GM19193 (cell line): ENCODE data around the gene RPL32.
A peak's percentile ranks its signal among the peaks of the same experiment; 100 is the strongest.

Source experiments
- POLR2A ChIP-seq: IDR thresholded peaks from 4 replicates; pipeline ENCODE4 v1.6.1; 2011; ENCODE audit not compliant: insufficient read depth, insufficient read length; ENCODE audit errors: extremely low read depth

The RPL32 gene

DNA sequence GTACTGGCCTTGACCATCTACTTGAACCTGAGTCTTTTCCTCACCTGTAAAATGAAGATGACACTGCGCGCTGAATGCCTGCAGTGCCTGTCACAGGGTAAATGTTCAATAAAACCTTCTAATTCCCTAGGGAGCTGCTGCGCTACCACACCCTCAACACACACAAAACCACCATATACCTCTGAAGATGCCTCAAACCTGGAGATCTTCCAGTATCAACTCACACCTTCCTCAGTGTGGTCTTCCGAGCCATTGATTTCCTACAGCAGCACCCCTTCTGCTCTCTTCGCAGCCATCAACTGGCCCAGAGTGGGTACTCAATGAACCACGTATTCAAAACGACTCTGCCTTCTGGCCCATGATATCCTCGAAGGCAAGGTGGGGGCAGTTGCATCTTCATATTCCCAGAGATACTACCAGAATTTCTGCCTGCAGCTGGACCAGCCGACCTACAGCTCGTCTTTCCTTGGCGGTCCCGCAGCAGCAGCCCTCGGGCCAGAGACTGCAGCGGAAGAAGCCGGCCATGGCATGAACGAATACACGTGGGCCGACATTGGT is 695 bp downstream of the RPL32 start:
- no peak for TF ChIP-seq POLR2A

DNA sequence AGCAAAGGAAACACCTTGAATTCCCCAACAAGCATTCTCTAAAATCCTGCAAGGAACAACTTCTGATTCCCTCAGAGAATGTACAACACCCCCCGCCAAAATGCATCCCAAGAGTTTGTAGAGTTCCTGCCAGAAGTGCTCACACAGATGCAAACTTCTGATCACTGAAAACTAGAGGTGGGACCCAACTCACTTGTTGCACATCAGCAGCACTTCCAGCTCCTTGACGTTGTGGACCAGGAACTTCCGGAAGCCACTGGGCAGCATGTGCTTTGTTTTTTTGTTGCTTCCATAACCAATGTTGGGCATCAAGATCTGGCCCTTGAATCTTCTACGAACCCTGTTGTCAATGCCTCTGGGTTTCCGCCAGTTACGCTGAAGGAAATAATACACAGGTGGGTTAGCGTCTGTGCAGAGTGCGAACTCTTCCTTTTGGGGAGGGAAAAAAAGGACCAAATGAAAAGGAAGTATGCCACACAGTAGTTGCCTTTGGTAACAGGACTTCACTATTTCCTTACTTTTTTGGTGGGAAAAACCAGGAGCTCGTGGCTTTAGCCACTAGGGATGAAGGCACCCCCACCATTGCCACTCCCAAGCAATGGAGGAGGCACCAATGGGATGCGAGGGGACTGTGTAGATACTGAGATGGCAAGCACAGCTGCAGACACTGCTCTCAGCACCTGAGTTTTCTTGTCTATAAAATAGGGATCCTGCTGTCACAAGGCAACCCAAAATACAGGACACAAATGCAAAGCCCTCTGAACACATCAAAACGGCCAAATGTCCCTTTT is 2.0 kb downstream of the RPL32 start:
- no peak for TF ChIP-seq POLR2A

DNA sequence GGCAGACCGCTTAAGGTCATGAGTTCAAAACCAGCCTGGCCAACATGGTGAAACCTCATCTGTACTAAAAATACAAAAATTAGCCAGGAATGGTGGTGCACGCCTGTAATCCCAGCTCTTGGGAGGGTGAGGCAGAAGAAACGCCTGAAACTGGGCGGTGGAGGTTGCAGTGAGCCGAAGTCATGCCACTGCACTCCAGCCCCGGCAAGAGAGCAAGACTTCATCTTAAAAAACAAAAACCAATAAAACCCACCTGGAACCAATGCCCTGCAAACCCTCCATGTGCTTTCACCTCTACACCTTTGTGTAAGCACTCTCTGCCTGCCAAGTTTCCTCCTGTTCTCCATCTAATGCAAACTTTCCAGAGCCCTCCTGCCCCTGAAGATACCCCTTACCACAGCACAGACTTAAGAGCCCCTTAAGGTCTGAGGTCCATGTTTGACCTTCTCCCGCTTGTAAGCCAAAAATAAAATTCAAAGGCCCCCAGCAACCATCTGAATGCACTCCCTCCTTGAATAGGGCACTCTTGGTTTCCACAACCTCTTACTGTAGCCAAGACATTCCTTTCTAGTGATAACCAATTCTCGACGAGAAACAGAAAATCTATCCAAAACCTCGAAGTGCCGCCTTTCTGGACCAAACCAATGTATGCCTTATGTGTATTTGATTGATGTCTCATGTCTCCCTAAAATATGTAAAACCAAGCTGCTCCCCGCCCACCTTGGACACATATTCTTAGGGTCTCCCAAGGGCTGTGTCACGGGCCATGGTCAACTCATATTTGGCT is 3.0 kb downstream of the RPL32 start:
- TF ChIP-seq POLR2A: peak; percentile 18

DNA sequence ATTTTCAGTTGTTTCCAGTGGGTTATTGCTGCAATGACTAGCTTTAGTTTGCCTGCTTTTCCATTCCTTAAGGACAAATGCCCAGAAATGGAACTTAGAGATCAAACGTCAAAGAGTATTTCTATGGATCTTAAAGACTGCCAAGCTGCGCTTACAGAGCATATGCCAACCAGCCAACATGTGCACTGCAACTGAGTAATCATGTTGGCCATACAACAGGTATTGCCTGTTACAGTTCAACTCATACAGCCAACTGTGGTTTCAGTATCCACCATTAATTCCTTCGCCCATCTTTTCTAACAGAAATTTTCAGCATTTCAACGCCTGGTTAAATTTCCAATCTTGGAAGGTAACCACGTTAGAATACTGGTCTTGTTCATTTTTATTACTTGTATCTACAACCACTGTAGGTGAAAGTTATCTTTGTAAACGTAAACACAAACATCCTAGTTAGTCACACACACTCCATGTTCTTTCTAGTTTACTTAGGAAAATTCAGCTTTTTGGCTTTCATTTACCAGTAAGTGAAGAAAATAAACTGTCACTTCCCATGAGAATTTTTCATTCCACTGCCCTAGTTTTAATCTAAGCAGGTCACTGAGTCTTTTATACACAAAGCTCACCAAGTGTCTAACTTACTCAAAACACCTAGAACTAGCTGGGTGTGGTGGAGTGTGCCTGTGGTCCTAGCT is 3.9 kb downstream of the RPL32 start:
- no peak for TF ChIP-seq POLR2A

DNA sequence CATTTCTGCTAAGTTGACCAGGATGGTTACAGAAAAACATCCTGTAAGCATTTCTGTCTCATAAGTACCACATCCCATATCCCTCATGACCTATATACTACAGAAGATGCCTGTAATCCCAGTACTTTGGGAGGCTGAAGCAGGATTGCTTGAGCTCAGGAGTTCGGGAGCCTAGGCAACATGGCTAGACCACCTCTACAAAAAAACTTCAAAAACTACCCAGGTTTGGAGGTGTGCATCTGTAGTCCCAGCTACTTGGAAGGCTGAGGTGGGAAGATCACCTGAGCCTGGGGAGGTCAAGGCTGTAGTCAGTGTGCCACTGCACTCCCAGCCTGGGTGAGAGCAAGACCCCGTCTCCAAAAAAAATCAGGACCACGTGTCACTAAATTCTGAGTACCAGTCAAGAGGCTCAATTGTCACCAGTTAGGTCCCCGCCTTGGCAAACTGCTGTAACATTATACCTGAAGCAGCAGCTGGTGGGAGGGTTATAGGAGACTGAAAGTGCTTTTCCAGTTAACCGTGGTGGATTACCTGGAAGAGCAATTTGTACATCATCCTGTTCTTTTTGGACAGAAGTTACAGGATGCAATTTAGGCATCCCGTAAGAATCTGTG is 6.2 kb downstream of the RPL32 start:
- no peak for TF ChIP-seq POLR2A

DNA sequence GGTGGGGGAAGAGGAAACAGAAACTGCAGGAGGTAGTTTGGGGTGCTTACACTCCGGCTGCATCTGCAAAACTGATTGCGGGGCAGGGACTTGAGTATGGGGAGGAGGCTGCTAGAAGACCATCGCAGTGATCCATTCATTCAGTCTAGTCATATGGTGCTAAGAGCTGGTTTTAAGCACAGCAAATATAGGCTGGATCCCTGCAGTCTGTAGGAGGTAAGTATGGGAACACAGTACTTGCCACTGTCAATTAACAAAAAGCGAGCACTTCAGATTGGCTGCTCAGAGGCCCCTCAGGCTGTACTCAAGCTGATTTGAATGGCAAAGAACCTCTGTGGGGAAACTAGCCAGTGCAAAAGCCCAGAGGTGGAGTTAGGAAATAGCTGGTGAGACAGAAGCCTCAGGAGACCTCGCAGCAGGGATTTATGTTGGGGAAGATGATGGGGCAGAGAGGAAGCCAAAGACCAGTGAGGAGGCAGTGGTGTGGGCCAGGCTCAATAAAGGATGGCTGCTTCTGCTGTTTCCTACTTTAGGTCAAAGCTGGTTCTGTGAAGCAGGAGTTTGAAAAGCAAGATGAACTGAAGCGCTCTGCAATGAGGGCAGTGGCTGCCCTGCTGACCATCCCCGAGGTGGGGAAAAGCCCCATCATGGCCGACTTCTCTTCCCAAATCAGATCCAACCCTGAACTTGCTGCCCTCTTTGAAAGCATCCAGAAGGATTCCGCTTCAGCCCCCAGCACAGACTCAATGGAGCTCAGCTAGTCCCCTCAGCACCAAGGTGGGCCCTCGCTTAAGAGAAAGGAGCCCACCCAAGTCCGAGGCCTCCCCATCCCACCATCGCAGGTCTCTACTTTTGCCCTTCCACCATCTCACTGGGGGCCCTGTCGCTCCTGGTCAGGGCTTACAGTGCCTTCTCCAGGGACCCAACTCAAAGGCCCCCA is 7.9 kb downstream of the RPL32 start:
- peak; percentile 17 for TF ChIP-seq POLR2A

DNA sequence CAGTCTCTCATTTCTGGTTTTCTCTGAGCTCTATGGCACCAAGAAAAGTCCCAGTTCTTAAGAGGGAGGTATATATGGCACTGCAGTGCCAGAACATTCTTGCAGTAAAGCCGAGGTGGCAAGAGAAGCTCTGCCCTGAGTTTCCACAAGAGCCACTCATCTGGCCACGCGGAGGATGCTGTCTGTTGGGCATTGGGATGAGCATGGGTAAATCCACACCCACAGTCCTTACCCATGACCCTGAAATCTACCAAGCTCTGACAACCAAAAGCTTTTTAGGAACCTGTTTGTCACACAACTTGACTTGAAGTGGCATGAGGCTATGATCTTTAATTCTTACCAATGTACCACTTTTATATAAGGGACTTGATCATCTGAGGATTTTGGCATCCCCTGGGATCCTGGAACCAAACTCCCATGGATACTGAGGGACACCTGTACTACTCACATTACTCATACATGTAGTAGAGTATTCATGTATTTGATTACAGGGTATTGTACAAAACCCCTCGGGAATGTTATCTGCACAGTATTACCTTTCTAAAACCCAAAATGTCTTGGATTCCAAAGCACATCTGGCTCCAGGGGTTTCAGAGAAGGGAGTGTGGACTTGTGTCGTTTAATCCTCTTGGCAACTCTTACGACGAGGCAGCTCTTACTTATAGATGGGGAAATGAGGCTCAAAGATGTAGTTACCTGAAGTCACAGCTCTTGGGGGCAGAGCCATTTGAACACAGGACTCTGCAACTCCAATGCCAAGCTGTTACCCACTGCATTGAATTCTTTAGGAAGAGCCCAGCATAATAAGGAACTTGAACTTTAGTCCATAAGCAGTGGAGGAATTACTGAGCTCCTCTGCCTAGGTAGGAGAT is 8.8 kb downstream of the RPL32 start:
- TF ChIP-seq POLR2A: no peak

DNA sequence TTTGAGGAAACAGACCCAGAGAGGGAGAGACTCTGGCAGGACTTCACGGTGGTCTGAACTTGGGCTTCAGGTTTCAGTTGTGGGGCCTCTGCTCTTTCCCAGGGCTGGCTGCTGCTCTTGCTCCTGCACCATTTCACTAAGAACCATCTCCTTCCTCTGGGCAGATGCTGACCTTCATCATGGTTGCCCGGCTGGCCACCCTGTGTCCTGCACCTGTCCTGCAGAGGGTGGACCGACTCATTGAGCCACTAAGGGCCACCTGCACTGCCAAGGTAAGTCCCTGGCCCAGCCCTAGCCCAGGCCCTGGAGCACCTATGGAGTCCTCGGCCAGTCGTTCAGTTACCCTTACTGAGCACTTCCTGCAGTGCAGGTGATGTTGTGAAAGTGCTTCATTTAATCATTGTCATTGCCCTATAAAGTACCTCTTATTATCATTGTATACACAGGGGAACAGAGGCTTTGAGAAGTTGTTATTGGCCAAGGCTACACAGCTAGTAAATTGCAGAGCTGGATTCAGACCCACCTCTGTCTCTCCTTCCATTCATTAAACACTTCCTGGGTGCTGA is 10.0 kb downstream of the RPL32 start:
- TF ChIP-seq POLR2A: no peak

DNA sequence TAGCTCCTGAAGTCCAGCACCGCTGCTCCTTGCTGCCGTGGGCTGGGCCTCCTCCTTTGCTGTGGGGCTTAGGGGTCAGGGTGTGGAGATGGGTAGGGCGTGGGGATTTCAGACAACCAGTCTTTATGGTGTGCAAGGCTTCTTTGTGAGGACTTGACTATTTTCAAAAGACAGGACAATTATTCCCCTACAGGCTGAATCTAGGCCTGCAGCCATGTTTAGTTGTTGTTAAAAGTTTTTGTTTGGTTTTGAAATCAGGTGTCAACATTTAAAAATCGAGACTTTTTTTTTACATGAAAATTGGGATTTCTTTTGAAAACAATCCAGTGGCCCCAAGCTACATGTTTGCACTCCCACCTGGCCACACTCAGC is 10.6 kb downstream of the RPL32 start:
- TF ChIP-seq POLR2A: no peak

DNA sequence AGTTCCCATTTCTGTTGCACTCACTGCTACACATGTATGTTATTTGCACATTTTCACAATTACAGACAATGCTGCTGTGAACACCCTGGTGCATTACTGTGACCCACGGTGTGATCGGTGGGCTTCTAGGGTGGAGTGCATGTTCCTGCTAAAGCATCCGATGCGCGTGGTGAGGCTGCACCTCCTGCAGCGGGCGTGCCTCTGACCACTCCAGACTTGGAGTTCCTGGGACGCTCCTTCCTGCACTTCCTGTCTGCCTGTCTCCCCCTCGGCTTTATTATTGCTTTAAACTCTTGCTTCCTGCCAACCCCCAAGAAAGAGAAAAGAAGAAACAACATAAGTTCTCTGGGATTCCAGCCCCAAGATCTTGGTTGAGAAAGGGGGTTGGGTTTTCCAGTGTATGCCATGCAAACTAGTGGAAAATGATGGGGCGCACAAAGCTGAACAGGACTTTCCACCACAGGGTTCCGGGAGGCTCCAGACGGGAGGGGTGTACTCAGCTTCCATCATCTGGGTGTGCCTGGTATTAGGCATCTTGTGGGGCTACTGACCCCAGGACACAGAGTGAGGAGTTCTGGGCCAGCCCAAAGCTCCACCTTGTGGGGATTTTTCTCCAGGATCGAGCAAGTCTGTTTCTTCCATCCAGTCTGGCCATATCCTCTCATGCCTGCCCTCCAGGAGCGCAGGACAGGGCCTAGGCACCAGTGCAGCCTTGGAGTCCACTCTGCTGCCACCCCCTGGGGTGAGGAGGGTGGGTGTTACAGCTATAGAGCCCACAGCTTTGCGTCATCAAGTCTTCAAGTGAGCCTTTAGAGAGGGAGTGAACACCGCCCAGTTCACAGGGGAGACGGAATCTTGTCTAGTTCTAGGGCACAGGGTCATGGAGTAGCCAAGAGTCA is 11.2 kb downstream of the RPL32 start:
- TF ChIP-seq POLR2A: no peak

DNA sequence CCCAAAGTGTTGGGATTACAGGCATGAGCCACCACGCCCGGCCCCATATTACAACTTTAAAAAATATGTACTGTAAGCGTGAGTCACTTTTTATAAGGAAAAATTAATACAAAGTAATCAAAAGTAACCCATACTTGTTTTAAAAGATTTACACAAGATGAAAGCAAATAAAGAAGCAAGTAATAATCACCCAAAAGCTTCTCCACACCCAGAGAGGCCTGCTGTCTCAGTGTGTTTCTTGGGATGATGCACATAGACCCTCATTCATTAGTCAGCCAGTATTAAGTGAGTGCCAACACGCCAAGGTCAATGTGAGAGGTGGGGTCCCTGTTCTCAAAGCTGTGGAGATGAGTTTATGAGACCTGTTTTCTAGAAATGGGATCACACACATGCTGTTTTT is 12.0 kb downstream of the RPL32 start:
- TF ChIP-seq POLR2A: no peak

DNA sequence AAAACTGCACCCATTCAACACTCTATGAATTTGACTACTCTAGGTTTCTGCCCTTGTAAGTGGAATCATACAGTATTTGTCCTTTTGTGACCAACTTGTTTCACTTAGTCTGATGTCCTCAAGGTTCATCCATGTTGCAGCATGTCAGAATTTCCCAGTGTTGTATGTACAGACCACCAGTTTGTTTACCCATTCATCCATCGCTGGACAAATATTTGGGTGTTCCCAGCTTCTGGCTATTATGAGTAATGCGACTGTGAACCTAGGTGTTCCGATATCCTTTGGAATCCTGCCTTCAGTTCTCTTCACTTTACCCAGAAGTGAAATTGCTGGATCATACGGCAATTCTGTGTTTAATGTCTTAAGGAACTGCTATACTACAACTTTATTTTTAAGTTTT is 12.6 kb downstream of the RPL32 start:
- TF ChIP-seq POLR2A: no peak
